GM19240 (cell line): ENCODE results near the gene PIRT.
"Not testable (repeated sequence)": the region's sequence is repeated elsewhere in the genome, so short reads cannot be mapped to it uniquely, and the experiment has no call there.

Experiments used
- DNase-seq: peaks from one replicate; pipeline ENCODE4 v3.0.0; 2011; ENCODE audit warnings: low spot score; ENCODE audit not compliant: insufficient read length

The PIRT gene

DNA sequence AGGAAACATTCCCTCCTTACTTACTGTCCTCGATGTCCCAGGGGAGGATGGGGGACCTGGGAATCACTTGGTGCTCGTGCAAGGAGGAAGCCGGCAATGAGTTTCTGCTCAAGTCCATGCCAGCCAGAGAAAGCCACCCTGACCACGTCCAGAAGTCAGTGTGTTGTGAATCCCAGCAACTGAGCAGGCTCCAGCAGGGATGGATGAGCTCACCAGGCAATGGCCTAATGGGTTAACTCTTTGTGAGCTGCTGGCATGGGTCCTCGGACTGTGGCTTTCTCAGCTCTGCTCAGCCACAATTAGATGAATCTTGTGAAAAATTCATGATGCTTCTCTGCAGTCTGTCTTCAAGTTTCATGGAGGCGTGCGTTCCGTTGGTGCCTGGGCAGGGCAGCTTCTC is at the start of gene PIRT:
TSS of gene PIRT (minus strand) at position 167 of the 400 bp plus-strand sequence. CDS start 12,442 bp downstream, outside the sequence.
- no peak for DNase-seq

DNA sequence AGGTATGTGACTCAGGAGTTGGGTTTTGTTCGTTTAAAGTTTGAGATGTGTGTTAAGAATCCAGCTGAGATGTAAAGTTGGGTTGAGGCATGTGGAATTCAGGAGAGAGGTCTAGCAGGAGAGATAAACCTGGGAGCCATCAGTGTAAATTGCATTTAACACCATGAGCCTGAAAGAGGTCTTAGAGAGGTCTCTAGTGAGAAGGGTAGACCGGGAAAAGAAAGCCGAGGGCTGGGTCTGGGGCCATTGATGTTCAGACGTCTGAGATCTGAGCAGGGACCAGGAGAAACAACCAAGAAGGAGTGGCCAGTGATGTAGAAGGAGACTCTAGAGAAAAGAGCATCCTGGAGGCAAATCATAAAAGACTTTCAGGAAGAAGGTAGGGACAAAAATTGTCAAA is 44.1 kb upstream of the PIRT start:
- no peak for DNase-seq

DNA sequence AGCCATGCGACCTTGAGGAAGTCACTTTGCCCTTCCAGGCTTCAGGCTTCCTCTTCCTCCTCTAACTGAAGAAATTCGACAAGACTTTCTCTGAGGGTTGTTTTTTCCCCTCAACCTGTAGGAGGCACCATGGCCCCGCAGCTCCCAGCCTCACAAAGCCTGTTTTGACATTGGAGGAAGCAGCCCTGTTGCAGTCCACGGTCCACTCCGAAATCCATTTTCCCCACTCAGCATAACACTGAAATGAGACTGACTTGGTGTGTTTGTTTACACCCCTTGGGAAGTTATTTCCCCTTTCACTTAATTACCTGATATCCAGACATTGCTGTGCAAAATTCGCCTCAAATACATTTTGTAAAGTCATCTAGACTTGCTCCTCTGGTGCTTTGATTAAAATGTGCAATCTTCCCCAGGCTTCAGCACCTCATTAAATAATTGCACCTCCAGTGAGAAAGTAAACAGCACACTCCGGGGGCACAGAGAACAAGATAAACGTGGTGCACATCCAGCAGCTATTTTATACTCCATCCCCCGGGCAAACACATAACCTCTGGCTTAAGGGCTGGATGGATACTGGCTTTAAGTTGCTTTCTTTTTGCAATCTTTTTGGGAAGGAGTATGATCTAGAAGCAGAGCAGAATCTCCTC is 41.4 kb upstream of the PIRT start:
- no peak for DNase-seq

DNA sequence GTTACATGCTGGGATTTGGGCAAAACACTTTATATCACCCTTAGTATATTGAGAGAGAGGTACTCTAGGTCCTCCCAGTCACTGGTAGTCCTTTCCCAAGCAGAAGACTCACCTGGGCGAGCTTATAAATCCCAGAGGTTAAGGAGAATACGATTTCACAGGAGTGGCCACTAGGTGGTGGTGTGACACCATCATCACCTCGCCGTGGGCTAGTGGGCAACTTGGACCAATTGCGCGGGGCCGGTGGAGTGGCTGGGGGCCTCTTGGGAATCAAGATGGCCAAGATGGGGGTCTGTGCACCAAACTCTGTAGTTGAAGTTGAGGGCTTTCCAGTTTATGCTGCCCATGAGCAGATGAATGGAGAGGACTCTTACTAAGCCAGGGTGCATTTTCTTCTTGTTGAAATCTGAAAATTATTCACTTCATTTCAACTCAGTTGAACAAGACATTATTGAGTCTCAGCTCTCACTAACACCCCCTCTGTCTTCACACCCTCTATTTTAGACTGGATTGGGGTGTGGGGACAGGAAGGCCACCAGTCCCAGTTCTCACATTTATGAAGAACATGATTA is 38.2 kb upstream of the PIRT start:
- DNase-seq: peak; percentile 5

DNA sequence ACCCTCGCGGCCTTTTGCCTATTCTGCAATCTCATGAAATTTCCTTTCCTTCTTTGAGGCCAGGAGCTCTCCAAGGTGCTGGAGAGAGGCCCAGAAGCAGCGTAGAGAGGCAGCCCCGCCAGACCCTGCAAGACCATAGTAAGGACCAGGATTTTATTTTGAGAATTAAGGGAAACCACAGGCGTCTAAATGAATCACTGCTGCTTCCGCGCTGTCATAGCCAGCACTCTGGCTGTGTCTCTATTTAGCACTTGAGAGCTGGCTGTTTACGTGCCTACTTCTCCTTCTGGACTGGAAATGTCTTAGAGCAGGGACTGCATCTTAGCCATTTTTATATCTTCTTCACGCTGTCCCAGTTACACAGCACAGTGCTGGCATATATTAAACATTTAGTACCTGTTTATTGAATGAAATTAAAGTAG is 37.6 kb upstream of the PIRT start:
- DNase-seq: no peak

DNA sequence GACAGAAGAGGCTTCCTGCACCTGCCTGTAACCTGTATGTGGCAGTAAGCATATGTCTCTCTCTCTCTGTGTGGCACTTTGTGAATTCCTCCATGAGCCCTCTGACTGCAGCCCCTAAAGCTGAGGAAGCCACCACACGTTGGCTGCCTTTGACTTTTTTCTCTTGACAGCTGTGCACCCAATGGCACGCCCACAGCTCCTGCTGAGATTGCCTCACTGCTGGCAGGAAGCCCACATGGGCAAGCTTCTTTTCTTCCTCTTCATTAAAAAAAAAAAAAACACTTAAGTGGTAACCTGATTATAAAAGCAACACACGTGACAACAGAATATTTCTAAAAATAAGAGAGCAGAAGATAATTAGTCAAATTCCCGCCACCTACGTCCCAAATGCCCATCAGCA is 34.0 kb upstream of the PIRT start:
- no peak for DNase-seq

DNA sequence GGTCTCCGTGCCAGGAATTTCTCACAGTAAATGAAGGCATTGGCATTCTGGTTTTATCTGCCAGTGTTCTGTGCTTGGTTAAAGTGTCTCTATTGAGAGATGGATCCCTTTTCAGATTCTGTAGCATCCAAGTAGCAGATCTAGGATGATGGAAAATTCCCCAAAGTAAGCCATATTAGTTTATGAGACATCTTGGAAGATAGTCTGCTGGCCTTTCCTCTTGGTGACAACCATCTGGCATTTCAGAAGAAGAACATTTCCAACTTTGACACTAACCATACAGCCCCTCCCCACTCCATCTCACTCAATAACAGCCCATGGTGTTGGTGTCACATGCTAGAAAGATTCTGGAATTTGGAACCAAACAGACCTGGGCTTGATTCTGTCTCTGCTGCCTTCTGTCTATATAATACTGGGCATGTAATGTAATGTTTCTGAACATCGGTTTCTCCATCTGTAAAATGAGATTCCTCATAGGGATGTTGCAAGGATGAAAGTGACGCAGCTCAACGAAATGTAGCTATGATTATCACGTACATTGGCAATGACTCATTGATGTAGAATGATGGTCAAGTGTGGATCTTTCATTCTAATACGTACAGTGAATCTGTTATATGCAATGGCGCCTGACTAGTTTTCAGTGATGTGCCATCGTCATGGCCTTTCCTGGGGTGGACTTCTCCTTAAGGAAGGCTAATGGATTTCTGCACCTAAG is 32.6 kb upstream of the PIRT start:
- DNase-seq: no peak

DNA sequence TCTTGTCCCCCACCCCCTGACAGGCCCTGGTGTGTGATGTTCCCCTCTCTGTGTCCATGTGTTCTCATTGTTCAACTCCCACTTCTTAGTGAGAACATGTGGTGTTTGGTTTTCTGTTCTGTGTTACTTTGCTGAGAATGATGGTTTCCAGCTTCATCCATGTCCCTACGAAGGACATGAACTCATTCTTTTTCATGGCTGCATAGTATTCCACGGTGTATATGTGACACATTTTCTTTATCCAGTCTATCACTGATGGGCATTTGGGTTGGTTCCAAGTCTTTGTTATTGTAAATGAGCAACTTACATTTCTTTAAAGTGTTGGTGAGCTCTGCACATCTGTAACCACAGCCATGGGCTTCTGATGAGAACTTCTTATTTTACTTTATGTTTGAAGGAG is 30.9 kb upstream of the PIRT start:
- DNase-seq: not testable (repeated sequence)

DNA sequence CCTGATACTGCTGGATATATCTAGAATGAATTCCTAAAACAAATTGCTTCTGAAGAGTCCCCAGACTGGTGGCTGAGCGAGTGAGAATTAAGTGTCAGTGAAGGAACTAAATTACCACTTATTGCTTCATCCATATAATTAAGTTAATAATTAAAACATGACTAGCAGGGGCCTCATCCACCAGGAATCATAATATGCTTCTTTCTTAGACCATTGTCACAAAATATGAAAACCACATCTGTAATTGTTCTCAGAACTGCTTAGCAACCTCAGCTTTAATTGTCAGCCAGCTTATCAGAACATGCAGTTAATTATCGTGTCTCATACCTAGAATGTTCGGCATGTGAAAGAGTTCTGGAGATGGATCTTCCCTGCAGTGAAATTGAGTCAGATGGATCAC is 21.2 kb upstream of the PIRT start:
- no peak for DNase-seq

DNA sequence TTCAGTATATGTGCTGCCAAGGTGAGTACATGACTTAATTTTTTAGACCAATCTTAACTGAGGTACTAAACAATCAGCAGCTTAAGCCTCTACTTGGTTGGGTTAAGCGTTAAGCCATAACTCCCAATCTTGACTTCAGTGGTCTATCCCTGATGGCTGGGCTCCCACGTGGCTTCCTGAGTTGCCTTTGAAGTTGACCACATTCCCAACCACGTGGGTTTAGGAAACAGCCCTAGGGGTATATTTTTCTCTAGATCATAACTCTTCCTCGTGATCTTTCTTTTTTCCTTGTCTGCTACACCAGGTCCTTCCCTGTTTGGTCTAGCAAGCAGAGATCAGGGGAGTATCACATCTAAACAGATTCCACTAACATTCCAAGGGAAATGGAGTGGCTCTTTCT is 20.1 kb upstream of the PIRT start:
- DNase-seq: no peak

DNA sequence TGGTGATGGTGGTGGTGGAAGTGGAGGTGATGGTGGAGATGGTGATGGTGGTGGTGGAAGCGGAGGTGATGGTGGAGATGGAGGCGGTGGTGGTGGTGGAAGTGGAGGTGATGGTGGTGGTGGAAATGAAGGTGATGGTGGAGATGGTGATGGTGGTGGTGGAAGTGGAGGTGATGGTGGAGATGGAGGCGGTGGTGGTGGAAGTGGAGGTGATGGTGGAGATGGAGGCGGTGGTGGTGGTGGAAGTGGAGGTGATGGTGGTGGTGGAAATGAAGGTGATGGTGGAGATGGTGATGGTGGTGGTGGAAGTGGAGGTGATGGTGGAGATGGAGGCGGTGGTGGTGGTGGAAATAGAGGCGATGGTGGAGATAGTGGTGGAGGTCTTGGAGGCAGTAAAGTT is 8.7 kb upstream of the PIRT start:
- DNase-seq: not testable (repeated sequence)

DNA sequence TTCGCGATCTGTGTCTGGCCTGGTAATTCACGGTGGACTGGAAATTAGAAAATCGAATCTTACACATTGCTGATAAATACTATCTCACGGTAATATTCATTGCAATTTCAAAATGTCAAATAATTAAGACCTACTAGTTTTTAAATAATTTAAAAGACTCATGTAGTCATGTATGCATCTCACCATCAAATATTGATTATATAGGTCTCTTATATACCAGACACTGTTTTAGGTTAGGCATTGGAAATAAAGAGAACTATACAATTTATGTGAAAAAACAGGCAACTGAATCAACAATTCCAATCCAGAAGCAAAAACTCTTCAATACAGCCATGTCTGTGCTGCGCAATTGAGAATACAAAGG is 7.5 kb upstream of the PIRT start:
- DNase-seq: no peak

DNA sequence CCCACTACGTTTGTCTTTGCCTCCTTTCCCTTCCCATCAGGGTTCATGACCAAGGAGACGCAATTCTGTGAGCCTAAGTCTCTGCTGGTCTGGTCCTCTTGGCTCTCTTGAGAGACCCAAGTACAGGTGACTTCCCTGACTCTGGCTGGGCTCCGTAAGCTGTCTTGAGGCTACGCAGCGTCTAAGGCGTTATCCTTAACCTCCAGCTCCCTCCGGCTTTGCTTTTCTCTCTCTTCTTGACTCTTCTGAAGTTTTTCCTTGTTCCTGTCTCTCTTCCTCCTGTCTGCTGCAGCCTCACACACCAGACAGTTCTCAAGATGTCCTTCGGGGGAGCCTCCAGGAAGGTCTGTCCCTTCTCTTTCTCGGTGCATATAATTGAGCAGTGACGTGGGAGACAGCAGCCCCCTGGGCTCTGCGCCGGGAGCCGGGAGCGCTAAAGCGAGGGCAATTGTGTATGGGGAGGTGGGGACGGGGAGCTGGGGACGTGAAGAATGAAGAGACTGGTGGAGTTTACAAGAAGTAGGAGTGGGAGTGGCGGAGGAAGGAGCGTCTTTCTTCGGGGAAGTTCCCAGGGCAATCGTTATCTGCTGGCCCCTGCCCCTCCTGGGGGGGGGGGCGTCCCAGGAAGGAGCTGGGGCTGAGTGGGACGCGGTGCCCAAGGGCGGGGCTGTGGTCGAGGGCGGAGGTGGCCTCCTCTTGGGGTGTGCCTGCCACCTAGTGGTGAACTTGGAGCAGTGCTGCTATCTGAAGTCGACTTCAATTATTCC is 6.9 kb upstream of the PIRT start:
- peak; percentile 66 for DNase-seq

DNA sequence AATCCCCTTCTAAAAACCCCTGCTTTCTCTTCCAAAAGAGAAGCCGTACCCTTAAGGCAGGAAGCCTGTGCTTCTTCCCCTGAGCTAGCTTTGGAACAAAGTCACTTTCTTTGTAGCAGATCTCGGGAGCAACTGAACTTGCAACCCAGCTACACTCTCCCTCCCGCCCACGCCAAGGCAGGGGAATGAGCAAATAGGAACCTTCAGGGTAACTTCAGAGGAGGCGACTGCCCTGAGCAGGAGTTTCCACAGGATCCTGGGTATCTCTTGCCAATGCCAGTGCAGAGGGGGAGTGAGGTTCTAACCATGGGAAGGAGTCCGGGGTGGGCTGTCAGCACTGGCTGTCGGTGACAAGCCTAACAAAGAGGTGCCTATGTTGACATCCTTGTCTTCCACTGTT is 5.9 kb upstream of the PIRT start:
- no peak for DNase-seq

DNA sequence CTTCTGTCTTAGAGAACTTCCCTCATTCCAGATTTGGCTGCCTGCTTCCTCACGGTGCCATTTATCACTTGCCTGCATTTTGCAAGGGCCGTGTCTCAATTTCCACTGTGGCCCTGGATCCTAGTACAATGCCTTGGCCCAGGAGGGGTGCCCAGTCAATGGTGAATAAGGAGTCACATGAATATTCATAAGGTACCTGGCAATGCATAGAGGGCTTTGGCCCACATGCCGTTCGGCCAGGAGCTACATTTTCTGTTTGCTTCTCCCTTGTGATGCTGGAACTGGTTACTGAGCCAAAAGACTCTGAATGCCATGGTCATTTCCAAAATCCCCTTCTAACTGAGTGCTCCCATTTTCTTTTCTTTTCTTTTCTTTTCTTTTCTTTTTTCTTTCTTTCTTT is 4.8 kb upstream of the PIRT start:
- DNase-seq: no peak

DNA sequence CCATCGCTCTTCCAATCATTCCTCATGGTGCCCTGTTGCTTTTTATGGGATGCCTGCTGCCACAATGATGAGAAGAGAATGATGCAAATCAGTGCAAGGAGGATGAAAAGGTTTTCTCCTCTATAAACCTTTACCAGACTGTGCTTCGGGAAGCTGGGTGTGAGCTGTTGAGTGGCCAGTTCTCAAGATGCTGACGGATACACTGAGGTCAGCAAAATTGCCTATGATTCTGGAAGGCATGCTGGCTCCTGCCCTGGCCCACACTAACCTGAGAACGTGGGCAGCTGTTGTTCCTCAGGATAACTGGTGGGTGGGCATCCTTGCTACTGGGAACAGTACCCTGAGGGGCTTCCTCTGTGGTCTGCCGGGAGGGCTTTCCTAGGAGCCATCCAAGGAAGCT is 795 bp upstream of the PIRT start:
- no peak for DNase-seq

DNA sequence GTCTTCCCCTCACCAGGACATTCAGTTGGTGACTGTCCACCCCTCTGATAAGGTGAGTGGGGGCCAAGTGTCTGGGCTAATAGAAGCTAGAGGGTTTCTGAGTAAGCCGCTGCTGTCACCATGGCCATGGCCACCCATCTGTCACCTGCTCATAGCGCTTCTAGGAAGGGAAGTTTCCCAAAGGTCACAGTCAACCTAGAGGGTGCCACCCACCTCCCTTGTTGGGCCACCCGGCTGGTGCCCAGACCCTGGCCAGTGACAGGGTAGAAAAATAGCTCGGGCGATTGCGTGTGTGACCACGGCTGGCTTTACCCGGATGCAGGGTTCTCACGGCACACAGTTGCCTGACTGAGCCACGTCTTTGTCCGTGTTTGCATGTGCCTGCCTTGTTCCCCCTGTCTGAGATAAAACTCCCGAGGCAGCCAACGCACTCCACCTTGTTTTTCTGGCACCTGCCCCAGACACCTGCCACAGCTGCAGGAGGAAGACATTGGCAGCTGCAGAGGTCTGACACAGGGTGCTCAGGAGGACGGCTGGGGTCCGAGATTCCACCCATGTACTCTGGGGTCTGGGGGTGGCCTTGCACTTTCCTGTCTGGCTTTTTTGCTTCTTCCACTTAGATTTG is 809 bp downstream of the PIRT start:
- DNase-seq: no peak

DNA sequence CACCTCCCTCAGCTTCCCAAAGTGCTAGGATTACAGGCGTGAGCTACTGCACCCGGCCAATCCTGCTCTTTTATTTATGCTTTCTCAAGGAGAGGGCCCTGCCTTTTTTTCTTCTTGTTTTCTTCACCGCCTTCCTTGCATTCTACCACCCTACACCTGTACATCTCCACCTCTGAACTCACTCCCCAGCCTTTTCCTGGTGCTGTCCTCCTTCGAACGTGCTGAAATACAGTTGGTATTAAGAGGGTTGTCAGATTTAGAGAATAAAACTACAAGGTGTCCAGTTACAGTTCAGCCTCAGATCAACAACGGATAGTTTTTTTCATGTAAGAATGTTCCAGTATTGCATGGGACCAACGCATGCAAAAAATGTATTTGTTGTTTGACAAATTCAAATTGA is 1.7 kb downstream of the PIRT start:
- no peak for DNase-seq

DNA sequence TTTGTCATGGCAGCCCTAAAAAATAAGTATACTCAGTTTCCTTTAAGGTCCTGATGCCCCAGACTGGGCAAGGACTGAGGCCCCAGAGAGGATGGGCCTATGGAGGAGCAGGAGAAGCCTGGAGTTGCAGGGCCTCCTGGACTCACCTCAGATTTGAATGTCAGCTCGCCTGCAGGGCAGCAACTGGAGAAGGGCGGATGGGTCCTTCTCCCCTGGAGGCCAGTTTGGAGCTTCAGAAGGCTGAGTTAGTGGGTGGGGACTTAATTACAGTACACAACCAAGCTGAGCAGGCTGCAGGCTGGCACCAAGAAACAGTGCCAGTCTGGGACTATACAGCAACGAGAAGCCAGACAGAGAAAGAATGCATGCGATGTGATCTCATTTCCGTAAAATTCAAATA is 6.2 kb downstream of the PIRT start:
- no peak for DNase-seq

DNA sequence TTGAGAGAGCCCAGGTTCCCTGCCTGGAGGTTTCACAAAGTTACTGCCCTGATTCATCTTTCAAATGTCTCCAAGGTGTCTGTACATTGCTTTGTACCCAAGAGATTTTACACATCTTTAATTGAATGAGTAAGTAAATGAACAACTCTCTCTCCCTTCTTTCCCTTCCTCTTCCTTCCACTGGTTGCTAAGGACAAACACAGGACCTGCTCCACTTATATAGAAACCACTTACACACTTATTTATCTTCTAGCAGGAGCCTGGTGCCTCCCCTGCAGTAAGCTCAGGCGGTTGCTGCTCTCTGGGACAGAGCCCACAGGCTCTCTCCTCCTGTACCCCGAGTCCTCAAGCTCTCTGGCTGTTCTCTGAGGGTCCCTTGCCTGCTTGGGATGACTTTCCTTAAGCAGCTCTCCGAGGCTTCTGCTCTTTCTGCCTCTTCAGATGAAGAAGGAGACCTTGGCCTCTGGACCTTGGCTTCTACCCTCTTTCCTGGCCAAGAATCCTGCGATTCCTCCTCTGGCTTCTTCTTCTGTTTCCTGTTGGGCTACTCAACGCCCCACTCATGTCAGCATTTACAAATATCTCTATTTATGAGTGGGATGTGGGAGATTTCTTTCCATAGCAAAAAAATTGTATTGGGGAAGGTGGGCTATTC is 9.9 kb downstream of the PIRT start:
- no peak for DNase-seq

DNA sequence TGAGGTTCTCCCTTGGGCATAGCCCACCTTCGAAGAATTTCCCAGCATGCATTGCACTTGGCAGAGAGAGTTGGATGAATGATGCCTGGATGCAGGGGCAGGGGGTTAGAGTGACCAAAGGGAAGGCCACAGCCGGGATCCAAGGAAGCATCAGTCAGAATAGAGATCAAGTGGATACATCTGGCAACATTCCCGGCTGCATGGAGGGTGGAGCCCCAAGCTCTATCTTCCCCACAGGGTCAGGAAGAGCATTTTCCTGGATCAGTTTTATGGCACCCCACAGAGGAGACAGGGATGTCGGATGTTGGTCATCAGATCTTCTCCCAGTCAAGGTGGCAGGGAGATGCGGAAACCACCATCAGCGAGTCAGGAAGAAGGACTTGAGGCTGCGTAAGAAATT is 13.0 kb downstream of the PIRT start:
- DNase-seq: no peak
